Kidney (tissue), 14 donors: ENCODE data around the gene NEDD4L. TPM values are rescaled to one million over a fixed set of nuclear protein-coding genes. Genes with fewer than 3 reads are reported as not detected.
A peak's percentile ranks its signal among the peaks of the same experiment; 100 is the strongest.

Source experiments
- DNase-seq, 5 donors: peaks; one replicate each; pipeline ENCODE4 v3.0.0-alpha.2; 2013 to 2020
- FAIRE-seq: peaks from 2 replicates; lab custom pipeline; 2012; peaks lifted over from hg19 to GRCh38; lab: Jason Lieb, UNC
- H3K27ac ChIP-seq, 2 donors: one replicate each; pipeline ENCODE4 v1.7.0; 2013; ENCODE audit warnings: low read depth in 2 of 2, low read length in 2 of 2, inconsistent platforms in 1 of 2
- H3K27me3 ChIP-seq: one replicate; pipeline ENCODE4 v1.7.1; 2013; ENCODE audit warnings: low read length, inconsistent platforms; ENCODE audit not compliant: control insufficient read depth, insufficient read depth
- H3K36me3 ChIP-seq, 3 donors: one replicate each; pipeline versions ENCODE4 v1.7.0 to v1.7.1; 2013; ENCODE audit warnings: low read length in 3 of 3, control low read depth in 1 of 3, inconsistent platforms in 1 of 3; ENCODE audit not compliant: insufficient read depth in 3 of 3, control insufficient read depth in 2 of 3
- H3K4me1 ChIP-seq, 3 donors: one replicate each; pipeline versions ENCODE4 v1.7.0 to v1.7.1; 2013; ENCODE audit warnings: low read length in 3 of 3, inconsistent platforms in 1 of 3, low read depth in 1 of 3; ENCODE audit not compliant: control insufficient read depth in 2 of 3, insufficient read depth in 2 of 3
- H3K4me3 ChIP-seq, 3 donors: one replicate each; pipeline versions ENCODE4 v1.7.0 to v1.8.1; 2013; ENCODE audit warnings: low read length in 3 of 3, control low read depth in 1 of 3, inconsistent platforms in 1 of 3
- H3K9ac ChIP-seq, 3 donors: one replicate each; pipeline versions ENCODE4 v1.7.0 to v1.7.1; 2013; ENCODE audit warnings: low read length in 3 of 3, control low read depth in 1 of 3, inconsistent platforms in 1 of 3
- H3K9me3 ChIP-seq, 3 donors: one replicate each; pipeline versions ENCODE4 v1.7.0 to v1.7.1; 2013; ENCODE audit warnings: low read length in 3 of 3, control low read depth in 1 of 3, inconsistent platforms in 1 of 3; ENCODE audit not compliant: control insufficient read depth in 2 of 3, insufficient read depth in 1 of 3
- intact Hi-C: fragments of 100-400 bp; cut with DNase I; formaldehyde crosslinking; loops from one replicate; pipeline ENCODE4 v1.11.1; 2022
- polyA plus RNA-seq: library from polyadenylated mRNA; stranded (reverse); fragments of 350-450 nt; fragmentation: Illumina TruSeq; extraction: RNeasy Lipid Tissue Mini Kit (QIAGEN cat#74804); gene quantifications from one replicate; pipeline ENCODE4 v1.2.3, GENCODE V29; 2014; ENCODE audit warnings: low read depth, low replicate concordance; ENCODE audit not compliant: insufficient read depth
- total RNA-seq: library from RNA; stranded (reverse); fragmentation: NEBNext Ultra II Directional; extraction: Animal tissue kit (Norgen Biotek cat#: 25700); gene quantifications from one replicate; pipeline ENCODE4 v1.2.1, GENCODE V29; 2021
- TF ChIP-seq, protein P1 (sequence below): IDR thresholded peaks from 3 replicates; pipeline ENCODE4 v1.5.1; 2012; ENCODE audit warnings: mild to moderate bottlenecking, moderate library complexity, borderline replicate concordance; ENCODE audit not compliant: insufficient read depth; ENCODE audit errors: extremely low read depth
- donor health status: control.
- donor health status: control.
- donor health status: control.
- donor health status: control.
- donor health status: control.
- donor health status: DM: yes; HTN: yes; CAD: no.
- donor health status: Normal renal cell carcinoma (clear cell type).

NEDD4L gene
- total and polyA plus RNA-seq, 2 donors from 2014 or later = 90.8 to 95.7 TPM

DNA sequence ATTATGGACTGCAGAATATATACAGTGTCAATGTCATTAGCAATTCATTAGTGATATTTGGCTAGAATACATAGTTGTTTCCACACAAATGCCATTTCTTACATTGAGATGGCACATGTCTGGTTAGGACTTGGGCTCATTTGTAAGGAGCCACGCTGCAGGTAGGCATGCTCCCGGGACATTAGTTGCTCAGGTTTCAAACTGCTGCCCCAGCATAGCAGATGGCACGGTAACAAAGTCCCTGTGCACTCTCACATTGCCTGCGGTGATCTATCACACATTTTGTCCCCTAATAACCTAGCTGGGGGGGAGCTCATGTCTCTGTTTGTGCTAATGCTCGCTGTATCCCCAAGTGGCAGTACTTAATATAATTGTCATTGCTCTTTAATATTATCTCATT, 185.1 kb downstream of the NEDD4L start:
- Histone ChIP-seq H3K27me3 (no peaks in the 10 kb centered on the region), H3K9ac (peak overlapping the region in 1 of 3 donors; percentile 0), H3K4me1 (peaks cover 0 to 76% (median 35%) of the 10 kb centered on the region in 3 donors), H3K27ac (peak overlapping the region in 1 of 2 donors; percentile 58), H3K4me3 (no peak overlapping the region), H3K36me3 (no peaks in the 10 kb centered on the region), H3K9me3 (no peaks in the 10 kb centered on the region)
- TF ChIP-seq, protein P1, sequence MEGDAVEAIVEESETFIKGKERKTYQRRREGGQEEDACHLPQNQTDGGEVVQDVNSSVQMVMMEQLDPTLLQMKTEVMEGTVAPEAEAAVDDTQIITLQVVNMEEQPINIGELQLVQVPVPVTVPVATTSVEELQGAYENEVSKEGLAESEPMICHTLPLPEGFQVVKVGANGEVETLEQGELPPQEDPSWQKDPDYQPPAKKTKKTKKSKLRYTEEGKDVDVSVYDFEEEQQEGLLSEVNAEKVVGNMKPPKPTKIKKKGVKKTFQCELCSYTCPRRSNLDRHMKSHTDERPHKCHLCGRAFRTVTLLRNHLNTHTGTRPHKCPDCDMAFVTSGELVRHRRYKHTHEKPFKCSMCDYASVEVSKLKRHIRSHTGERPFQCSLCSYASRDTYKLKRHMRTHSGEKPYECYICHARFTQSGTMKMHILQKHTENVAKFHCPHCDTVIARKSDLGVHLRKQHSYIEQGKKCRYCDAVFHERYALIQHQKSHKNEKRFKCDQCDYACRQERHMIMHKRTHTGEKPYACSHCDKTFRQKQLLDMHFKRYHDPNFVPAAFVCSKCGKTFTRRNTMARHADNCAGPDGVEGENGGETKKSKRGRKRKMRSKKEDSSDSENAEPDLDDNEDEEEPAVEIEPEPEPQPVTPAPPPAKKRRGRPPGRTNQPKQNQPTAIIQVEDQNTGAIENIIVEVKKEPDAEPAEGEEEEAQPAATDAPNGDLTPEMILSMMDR = no peak
- FAIRE-seq (no peak), DNase-seq (no peak)
- intact Hi-C loops = no loop called here

DNA sequence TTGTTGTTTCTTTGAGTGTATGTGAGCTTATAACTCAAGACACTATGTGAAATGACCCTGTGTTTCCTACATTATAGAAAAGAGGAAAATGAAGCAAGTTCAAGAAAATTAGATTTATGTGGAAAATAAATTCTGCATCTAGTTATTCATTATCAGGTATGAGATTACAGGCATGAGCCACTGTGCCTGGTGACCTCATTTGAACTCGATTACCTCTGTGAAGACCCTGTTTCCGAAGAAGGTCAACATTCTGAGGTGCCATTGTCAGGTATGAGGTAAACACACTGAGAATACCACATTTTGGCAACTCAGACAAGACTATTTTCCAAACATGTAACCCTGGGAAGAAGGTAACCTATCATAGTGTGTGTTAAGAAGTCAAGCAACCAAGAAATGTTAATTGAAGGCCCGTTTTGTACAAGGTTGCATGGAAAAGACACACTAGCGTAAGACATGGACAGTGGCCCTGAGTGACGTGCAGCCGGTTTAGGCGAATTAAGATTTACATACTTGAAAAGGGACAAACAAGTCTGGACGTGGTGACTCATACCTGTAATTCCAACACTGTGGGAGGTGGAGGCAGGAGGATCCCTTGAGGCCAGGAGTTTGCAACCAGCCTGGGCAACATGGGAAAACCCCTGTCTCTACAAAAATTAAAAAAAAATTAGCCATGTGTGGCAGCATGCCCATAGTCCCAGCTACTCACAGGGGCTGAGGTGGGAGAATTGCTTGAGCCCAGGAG, 186.6 kb downstream of the NEDD4L start:
- DNase-seq (peak in 1 of 5 donors; percentile 15), FAIRE-seq (no peak)
- no peak overlapping the region for H3K4me3 ChIP-seq
- no peaks in the 10 kb centered on the region for H3K27me3 ChIP-seq
- peaks cover 0 to 74% (median 40%) of the 10 kb centered on the region in 3 donors for H3K4me1 ChIP-seq
- no peaks in the 10 kb centered on the region for H3K36me3 ChIP-seq
- intact Hi-C loops = no loop called here
- no peaks in the 10 kb centered on the region for H3K9me3 ChIP-seq
- peak overlapping the region in 1 of 3 donors; percentile 28 for H3K9ac ChIP-seq
- H3K27ac ChIP-seq = peak overlapping the region; percentile 63 to 87
- TF ChIP-seq, protein P1 = no peak

DNA sequence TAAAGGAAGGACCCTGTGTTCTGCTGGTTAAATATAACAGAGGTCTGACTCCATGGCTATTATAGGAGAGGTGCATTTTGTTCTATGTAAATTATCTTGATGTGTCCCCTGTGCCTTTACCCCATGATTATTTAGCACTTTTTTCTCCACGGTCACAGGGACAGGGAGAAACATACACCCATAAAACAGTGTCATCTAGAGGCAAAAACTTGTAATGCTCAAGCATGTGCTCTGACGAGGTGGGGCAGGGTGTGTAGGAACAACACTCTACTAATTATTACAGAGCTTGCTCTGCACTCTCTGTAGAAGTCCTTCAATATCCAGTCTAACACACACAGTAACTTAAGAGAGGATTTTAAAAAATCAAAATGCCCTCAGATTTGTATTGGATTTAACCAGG, 187.9 kb downstream of the NEDD4L start:
- H3K27me3 ChIP-seq = no peaks in the 10 kb centered on the region
- peaks cover 0 to 68% (median 36%) of the 10 kb centered on the region in 3 donors for H3K4me1 ChIP-seq
- no peak overlapping the region for H3K4me3 ChIP-seq
- intact Hi-C loops = no loop called here
- H3K9ac ChIP-seq = peak overlapping the region in 1 of 3 donors; percentile 52
- TF ChIP-seq, protein P1 = peak; percentile 67
- H3K9me3 ChIP-seq = no peaks in the 10 kb centered on the region
- FAIRE-seq = peak; percentile 25
- peak overlapping the region; percentile 77 to 82 for H3K27ac ChIP-seq
- H3K36me3 ChIP-seq = no peaks in the 10 kb centered on the region
- peak in 2 of 5 donors; percentile 32 to 58 for DNase-seq
